AG10803 (cell line): ENCODE measurements around the gene KLHL25.

Source experiments
- DNase-seq: peaks from one replicate; pipeline ENCODE4 v3.0.0; 2010; ENCODE audit warnings: low read depth
- H3K4me3 ChIP-seq: 2 replicates; pipeline ENCODE4 v1.5.1; 2011; ENCODE audit warnings: mild to moderate bottlenecking, low read length, control low read depth
- TF ChIP-seq, protein P1 (sequence below): conservative IDR thresholded peaks from 2 replicates; pipeline ENCODE4 v1.5.1; 2011; ENCODE audit warnings: mild to moderate bottlenecking, low read length, control low read depth, inconsistent platforms

The KLHL25 gene

DNA sequence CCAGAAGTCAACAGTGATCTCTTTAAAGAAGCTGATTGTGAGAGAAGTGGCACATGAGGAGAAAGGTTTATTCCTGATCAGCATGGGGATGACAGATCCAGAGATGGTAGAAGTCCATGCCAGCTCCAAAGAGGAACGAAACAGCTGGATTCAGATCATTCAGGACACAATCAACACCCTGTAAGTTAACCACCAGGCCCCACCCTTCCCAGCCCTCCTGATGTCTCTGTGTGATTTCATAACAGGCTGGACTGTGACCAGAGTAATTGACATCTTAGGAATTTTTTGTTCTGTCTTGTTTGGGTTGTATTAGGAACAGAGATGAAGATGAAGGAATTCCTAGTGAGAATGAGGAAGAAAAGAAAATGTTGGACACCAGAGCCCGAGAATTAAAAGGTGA is 67.7 kb downstream of the KLHL25 start:
- TF ChIP-seq, protein P1, sequence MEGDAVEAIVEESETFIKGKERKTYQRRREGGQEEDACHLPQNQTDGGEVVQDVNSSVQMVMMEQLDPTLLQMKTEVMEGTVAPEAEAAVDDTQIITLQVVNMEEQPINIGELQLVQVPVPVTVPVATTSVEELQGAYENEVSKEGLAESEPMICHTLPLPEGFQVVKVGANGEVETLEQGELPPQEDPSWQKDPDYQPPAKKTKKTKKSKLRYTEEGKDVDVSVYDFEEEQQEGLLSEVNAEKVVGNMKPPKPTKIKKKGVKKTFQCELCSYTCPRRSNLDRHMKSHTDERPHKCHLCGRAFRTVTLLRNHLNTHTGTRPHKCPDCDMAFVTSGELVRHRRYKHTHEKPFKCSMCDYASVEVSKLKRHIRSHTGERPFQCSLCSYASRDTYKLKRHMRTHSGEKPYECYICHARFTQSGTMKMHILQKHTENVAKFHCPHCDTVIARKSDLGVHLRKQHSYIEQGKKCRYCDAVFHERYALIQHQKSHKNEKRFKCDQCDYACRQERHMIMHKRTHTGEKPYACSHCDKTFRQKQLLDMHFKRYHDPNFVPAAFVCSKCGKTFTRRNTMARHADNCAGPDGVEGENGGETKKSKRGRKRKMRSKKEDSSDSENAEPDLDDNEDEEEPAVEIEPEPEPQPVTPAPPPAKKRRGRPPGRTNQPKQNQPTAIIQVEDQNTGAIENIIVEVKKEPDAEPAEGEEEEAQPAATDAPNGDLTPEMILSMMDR = no peak
- no peak overlapping the region for H3K4me3 ChIP-seq
- peak; percentile 86 for DNase-seq

DNA sequence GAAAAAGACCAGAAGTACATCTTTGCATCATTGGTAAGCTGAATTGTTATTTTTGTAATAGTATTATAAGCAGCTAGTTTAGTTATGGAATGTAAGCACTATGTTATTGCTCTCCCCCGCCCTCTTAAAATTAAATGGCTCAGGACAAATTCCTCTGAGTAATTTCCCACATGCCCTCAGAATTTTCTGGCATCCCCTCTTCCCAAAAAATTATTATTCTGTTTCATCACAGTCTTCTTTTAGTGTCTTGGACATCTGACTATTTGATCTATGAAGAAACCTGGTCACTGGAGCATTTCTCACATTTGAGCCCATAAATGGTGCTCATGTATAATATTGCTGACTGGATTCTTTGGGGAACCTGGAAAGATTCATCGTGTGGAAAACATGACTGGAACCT is 68.3 kb downstream of the KLHL25 start:
- TF ChIP-seq, protein P1 = no peak
- no peak overlapping the region for H3K4me3 ChIP-seq
- peak; percentile 82 for DNase-seq

DNA sequence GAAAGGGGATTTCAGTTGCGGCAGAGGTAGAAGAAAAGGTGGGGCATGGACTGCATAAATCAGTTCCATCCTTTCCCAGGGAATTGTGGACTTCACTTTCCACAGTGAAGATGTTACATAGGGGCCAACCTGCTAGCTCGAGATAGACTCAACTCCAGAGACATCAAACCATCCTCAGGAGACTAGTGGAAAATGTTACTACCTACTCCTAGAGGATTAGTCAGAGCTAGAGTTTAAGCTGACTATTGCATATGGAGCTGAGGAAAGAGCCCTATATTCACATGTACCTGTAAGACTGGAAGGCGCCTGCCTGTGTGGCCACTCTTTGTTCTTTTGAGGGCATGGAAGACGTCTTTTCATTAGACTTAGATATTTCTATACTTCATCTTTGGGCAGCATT is 69.2 kb downstream of the KLHL25 start:
- DNase-seq = no peak
- TF ChIP-seq, protein P1 = no peak
- H3K4me3 ChIP-seq = no peak overlapping the region

DNA sequence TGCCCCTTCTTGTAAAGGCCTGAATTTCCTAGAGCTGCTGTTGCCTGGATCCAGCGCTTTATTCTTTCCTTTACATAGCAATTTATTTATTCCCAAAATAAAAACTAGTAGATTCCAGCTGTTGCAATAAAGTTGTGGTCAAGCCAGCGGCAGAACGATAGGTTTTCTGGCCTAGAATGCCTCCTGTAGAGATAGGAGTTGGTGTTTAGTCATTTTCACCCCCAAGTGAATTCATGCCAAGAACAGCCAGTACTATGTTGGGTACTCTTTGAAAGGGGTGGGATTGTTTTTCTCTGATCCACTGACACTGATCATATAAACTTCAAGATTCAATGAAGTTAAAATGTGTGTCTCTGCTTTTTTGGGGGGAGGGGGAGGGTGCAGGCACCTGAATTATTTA is 69.7 kb downstream of the KLHL25 start:
- DNase-seq = peak; percentile 44
- no peak overlapping the region for H3K4me3 ChIP-seq
- TF ChIP-seq, protein P1 = no peak

DNA sequence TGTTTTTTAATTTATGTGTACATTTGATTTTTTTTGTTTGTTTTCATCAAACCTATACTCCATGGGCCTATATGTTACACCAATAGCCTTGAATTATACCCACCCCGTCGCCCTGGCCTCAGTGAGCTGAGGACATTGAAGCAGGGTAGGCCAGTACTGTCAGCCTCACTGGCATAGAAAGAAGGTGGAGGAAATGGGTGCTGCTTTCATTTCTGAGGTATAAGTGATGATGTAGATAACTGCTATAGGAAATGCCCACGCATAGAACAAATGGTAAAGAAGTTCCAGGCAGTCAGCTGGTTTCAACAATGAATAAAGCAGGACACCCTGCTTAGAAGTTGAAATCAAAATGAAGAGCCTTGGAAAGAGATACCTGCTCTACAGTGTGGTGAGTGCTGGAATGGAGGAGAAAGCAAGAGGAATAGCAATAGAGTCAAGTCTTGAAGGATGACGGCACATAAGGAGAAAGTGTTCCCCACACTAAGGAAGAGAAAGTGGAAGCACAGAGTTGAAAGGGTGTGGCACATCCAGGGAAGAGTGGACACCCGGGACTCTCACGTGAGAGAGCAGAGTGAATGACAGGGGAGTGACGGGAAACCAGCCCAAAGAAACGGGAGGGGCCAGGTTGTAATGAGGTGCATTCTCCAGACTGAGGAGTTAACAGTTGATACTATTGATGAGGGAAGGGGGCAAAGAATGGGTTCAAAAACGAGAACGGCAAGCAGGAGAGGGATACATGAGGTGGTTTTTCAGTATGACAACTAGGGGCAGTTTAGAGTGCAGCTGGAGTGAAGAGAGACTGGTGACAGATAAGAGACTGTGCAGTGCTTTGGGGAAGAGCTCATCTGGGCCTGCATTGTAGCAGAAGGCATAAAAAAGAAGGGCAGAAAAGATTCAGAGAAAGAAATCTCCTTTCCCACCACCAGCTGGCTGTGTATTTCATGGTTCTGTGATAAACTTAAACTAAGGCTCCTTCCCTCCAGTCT is 70.5 kb downstream of the KLHL25 start:
- DNase-seq = no peak
- no peak overlapping the region for H3K4me3 ChIP-seq
- TF ChIP-seq, protein P1 = no peak

DNA sequence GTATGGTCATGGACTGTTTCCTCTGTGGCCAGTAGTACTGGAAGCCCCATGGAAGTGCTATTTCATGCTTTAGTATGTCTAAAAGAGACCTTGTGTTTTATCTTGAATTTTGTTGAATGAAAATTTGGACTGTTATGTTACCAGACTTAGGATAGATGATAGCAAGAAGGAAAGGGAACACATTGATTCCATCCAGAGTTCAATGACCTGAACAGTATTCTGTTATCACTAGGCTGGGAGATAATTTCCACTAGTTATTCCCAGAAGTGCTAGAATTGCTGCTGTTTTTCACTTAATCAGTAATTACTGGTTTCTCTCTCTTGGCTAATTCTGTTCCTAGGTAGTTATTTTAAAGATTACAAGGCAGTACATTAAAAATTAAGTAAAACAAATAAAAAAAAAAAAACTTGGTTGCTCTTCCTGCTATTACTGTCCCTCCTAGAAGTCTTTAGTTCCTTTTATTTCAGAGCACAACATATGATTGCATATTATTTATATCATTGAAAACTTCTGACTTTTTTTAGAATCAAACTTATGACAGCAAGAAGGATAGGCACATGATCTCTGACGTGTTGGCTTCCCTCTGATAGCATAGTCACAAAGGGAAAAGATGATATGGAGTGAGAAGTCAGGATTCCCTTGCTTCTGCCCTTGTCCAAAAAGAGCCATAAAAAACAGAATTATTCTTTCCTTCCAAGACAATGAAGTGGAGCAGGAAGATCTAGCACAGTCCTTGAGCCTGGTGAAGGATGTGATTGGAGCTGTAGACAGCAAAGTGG is 72.2 kb downstream of the KLHL25 start:
- TF ChIP-seq, protein P1 = no peak
- H3K4me3 ChIP-seq = no peak overlapping the region
- DNase-seq = no peak
